ENCODE measurements around the gene REV1. TPM values are rescaled to one million over a fixed set of nuclear protein-coding genes. Genes with fewer than 3 reads are reported as not detected.

REV1 gene
- total RNA-seq, 2 experiments from 2014 or later: 51.6 to 68.1 TPM

DNA sequence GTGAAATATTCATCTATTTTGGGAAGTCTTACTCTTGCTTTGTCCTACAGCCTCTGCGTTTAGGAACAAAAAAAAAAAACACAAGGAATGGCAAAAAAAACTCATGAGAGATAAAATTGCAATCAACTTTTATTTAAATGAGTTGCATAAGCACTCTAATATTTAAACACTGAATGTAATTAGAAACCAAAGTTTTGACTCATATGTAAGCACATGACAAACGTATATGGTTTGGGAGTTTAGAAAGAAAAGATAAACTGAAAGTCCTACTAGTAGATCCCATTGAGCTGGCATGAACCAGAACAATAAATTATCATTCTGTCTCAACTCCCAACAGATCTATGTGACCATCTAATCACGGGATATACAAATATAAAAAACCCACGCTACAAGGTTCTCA is 44.8 kb downstream of the REV1 start:
- no peaks in the 10 kb centered on the region for H3K9me3 ChIP-seq (ENCODE audit: low read length)
- no peaks in the 10 kb centered on the region for H3K9me2 ChIP-seq (ENCODE audit: insufficient read depth, low read length)
- H3K4me3 ChIP-seq (ENCODE audit: low read depth, low read length, poor library complexity, severe bottlenecking): no peak overlapping the region
- H3K79me2 ChIP-seq (ENCODE audit: insufficient read depth, low read depth, low read length): no peaks in the 10 kb centered on the region
- H3K36me3 ChIP-seq (ENCODE audit: insufficient read depth, low read length): peaks cover 71% of the 10 kb centered on the region
- POLR2A ChIA-PET: interaction anchor here (1.0 kb wide), 1 partner anchor 9 kb away, joined by 4 read pairs; no protein-coding TSS in a partner anchor
- CTCF ChIA-PET (ENCODE audit: unreplicated experiment): no interaction called here
- no peak for TF ChIP-seq CTCF (conservative IDR thresholded peaks at IDR 0.05; ENCODE audit: low read length)
- no peak for TF ChIP-seq EZH2phosphoT487 (IDR thresholded peaks at IDR 0.05; ENCODE audit: borderline replicate concordance, low read depth, low read length)
- no TSS peak for BruUV-seq (replicated peaks)
- H3K4me2 ChIP-seq (ENCODE audit: low read length): no peak overlapping the region
- H3K4me1 ChIP-seq (ENCODE audit: insufficient read depth, low read length, poor library complexity, severe bottlenecking): no peaks in the 10 kb centered on the region
- intact Hi-C loops (cut with micrococcal nuclease; ENCODE audit: unreplicated experiment): no loop called here
- H4K20me1 ChIP-seq (ENCODE audit: insufficient read depth, low read length): no peaks in the 10 kb centered on the region
- H2AFZ ChIP-seq (ENCODE audit: low read length): no peak overlapping the region
- DNase-seq (ENCODE audit: low spot score): no peak
- no peak overlapping the region for H3K27ac ChIP-seq (ENCODE audit: low read depth, low read length, poor library complexity, severe bottlenecking)

GRCh38 chr2:99444222-99444621 is 45.6 kb downstream of the REV1 start:
- no TSS peak for BruUV-seq (replicated peaks)
- no peaks in the 10 kb centered on the region for H3K79me2 ChIP-seq (ENCODE audit: insufficient read depth, low read depth, low read length)
- intact Hi-C loops (cut with micrococcal nuclease; ENCODE audit: unreplicated experiment): no loop called here
- CTCF ChIA-PET (ENCODE audit: unreplicated experiment): no interaction called here
- H3K27ac ChIP-seq (ENCODE audit: low read depth, low read length, poor library complexity, severe bottlenecking): no peak overlapping the region
- H3K4me2 ChIP-seq (ENCODE audit: low read length): no peak overlapping the region
- no peak overlapping the region for H2AFZ ChIP-seq (ENCODE audit: low read length)
- H3K4me1 ChIP-seq (ENCODE audit: insufficient read depth, low read length, poor library complexity, severe bottlenecking): no peaks in the 10 kb centered on the region
- H3K36me3 ChIP-seq (ENCODE audit: insufficient read depth, low read length): peaks cover 74% of the 10 kb centered on the region
- H3K9me2 ChIP-seq (ENCODE audit: insufficient read depth, low read length): no peaks in the 10 kb centered on the region
- no peaks in the 10 kb centered on the region for H3K9me3 ChIP-seq (ENCODE audit: low read length)
- POLR2A ChIA-PET: interaction anchor here (0.6 kb wide), 2 partner anchors 65 to 182 kb away, joined by 3 read pairs; no protein-coding TSS in a partner anchor
- no peak for TF ChIP-seq CTCF (conservative IDR thresholded peaks at IDR 0.05; ENCODE audit: low read length)
- TF ChIP-seq EZH2phosphoT487 (IDR thresholded peaks at IDR 0.05; ENCODE audit: borderline replicate concordance, low read depth, low read length): no peak
- no peak overlapping the region for H3K4me3 ChIP-seq (ENCODE audit: low read depth, low read length, poor library complexity, severe bottlenecking)
- H4K20me1 ChIP-seq (ENCODE audit: insufficient read depth, low read length): no peaks in the 10 kb centered on the region
- no peak for DNase-seq (ENCODE audit: low spot score)

DNA sequence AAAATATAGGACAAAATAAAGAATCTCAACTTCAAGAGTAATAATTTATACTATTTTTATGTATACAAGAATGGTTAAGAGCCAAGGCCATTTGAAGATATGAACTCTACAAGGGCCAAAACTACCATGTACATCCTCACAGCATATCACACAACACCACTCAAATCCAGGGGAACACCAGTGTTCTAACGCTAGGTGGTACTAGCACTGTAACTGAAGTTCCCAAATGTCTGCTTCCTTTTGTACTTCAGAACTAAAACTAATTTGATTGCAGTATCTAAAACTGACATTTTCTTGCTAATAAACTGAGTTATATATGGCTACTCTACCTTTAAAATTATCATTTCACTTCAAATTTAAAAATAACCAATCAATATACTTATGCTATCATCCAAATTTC is 47.0 kb downstream of the REV1 start:
- Histone ChIP-seq H3K9me3 (ENCODE audit: low read length) (no peaks in the 10 kb centered on the region), H4K20me1 (ENCODE audit: insufficient read depth, low read length) (no peaks in the 10 kb centered on the region), H3K79me2 (ENCODE audit: insufficient read depth, low read depth, low read length) (no peaks in the 10 kb centered on the region), H3K9me2 (ENCODE audit: insufficient read depth, low read length) (no peaks in the 10 kb centered on the region), H3K36me3 (ENCODE audit: insufficient read depth, low read length) (peaks cover 76% of the 10 kb centered on the region), H3K27ac (ENCODE audit: low read depth, low read length, poor library complexity, severe bottlenecking) (no peak overlapping the region), H3K4me1 (ENCODE audit: insufficient read depth, low read length, poor library complexity, severe bottlenecking) (no peaks in the 10 kb centered on the region), H3K4me2 (ENCODE audit: low read length) (no peak overlapping the region), H3K4me3 (ENCODE audit: low read depth, low read length, poor library complexity, severe bottlenecking) (no peak overlapping the region), H2AFZ (ENCODE audit: low read length) (no peak overlapping the region)
- intact Hi-C loops (cut with micrococcal nuclease; ENCODE audit: unreplicated experiment): no loop called here
- TF ChIP-seq EZH2phosphoT487 (IDR thresholded peaks at IDR 0.05; ENCODE audit: borderline replicate concordance, low read depth, low read length) (no peak), CTCF (conservative IDR thresholded peaks at IDR 0.05; ENCODE audit: low read length) (no peak)
- BruUV-seq (replicated peaks): no TSS peak
- CTCF ChIA-PET (ENCODE audit: unreplicated experiment): no interaction called here
- DNase-seq (ENCODE audit: low spot score): no peak
- POLR2A ChIA-PET: interaction anchor here (1.5 kb wide), 1 partner anchor 276 kb away, joined by 4 read pairs; no protein-coding TSS in a partner anchor
